ENCODE data around the gene TARS3.
"Not testable (repeated sequence)": the region's sequence is repeated elsewhere in the genome, so short reads cannot be mapped to it uniquely, and the experiment has no call there.

Gene TARS3

DNA sequence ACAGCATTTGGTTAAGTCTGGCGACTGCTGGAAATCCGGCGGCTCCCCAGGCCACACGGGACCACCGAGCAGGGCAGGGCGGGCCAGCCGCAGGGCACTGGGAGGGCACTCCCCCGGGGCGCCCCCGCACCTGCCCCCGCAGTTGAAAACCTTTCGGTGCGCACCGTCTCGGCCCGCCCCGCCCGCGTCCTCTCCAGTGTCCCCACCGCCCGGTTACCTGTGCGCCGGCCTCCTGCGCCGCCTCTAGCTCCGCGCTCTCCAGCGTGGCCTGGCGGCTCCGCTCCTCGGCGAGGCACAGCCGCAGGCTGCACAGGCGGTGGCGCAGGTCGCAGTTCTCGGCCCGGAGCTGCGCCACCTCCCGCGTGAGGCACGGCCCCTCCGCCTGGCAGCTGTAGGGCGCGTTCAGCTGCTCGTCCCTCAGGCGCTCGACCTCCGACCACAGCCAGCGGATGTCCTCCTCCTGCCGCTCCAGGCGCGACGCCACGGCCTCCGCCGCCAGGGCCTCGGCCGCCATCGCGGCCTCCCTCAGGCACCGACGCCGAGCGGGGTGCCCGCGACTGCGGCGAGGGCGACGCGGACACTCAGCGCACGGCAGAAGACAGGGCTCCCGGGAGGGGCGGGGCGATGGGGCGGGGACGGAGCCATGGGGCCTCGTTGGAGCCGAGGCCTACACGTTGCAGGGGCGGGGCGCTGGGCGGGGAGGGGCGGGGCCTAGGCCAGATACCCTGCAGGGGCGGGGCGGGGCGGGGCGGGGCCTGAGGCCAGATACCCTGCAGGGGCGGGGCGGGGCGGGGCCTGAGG, at the start of gene TARS3:
TSS of gene TARS3 (minus strand) at position 600 of the 801 bp plus-strand sequence. CDS start at position 514, 86 bp downstream.
- Mint-ChIP-seq H3K27ac (no peak within 1 kb of the TSS), H3K27me3 (ENCODE audit: low read depth, poor library complexity) (peaks cover 8% of the 10 kb centered on the region), H3K36me3 (ENCODE audit: low read depth) (peaks cover 38% of the 10 kb centered on the region), H3K4me1 (peaks cover 17% of the 10 kb centered on the region), H3K4me3 (peak within 1 kb of the TSS; percentile 91), H3K9me3 (no peaks in the 10 kb centered on the region)
- peak; percentile 98 for DNase-seq
- TF ChIP-seq CTCF (IDR thresholded peaks at IDR 0.05) = no peak

- no peak overlapping the region for H3K27ac Mint-ChIP-seq
- no peaks in the 10 kb centered on the region for H3K36me3 Mint-ChIP-seq (ENCODE audit: low read depth)
- H3K4me3 Mint-ChIP-seq = no peak overlapping the region
- H3K27me3 Mint-ChIP-seq (ENCODE audit: low read depth, poor library complexity) = peaks cover 27% of the 10 kb centered on the region
- no peaks in the 10 kb centered on the region for H3K4me1 Mint-ChIP-seq
- DNase-seq = no peak
- peak; percentile 11 for TF ChIP-seq CTCF (IDR thresholded peaks at IDR 0.05)
- H3K9me3 Mint-ChIP-seq = no peaks in the 10 kb centered on the region
Measured at GRCh38 chr15:101773496-101774100, 49.3 kb upstream of the TARS3 start.

GRCh38 chr15:101772921-101773320, 48.6 kb upstream of the TARS3 start:
- Mint-ChIP-seq H3K4me1 (no peaks in the 10 kb centered on the region), H3K4me3 (no peak overlapping the region), H3K36me3 (ENCODE audit: low read depth) (no peaks in the 10 kb centered on the region), H3K27me3 (ENCODE audit: low read depth, poor library complexity) (peaks cover 23% of the 10 kb centered on the region), H3K27ac (no peak overlapping the region), H3K9me3 (no peaks in the 10 kb centered on the region)
- DNase-seq = no peak
- TF ChIP-seq CTCF (IDR thresholded peaks at IDR 0.05) = no peak

GRCh38 chr15:101767083-101767640, 42.9 kb upstream of the TARS3 start:
- not testable (repeated sequence) for H3K27me3 Mint-ChIP-seq (ENCODE audit: low read depth, poor library complexity); H3K4me1 Mint-ChIP-seq; H3K36me3 Mint-ChIP-seq (ENCODE audit: low read depth); H3K4me3 Mint-ChIP-seq; DNase-seq; H3K27ac Mint-ChIP-seq; H3K9me3 Mint-ChIP-seq

GRCh38 chr15:101765772-101766456, 41.6 kb upstream of the TARS3 start:
- no peak for TF ChIP-seq CTCF (IDR thresholded peaks at IDR 0.05)
- Mint-ChIP-seq H3K36me3 (ENCODE audit: low read depth) (no peaks in the 10 kb centered on the region), H3K4me1 (no peaks in the 10 kb centered on the region), H3K9me3 (peaks cover 6% of the 10 kb centered on the region), H3K4me3 (no peak overlapping the region), H3K27me3 (ENCODE audit: low read depth, poor library complexity) (no peaks in the 10 kb centered on the region), H3K27ac (peak overlapping the region; percentile 20)
- no peak for DNase-seq

DNA sequence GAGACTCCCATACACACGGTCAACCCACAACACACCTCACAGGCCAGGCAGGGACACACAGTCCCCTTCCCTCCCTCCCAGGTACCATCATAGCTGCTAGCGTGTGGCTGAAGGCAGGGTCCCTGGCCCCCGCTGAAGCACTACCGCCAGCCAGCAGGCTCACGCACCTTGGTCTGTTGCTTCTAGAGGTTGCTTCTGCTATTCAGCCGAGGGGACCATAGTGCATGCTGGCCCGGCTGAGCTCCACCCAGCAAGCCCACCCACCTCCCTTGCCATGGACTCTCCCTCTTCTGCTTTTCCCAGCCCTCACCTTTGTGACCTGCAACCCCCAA, 41.0 kb upstream of the TARS3 start:
- H3K4me1 Mint-ChIP-seq; H3K27me3 Mint-ChIP-seq (ENCODE audit: low read depth, poor library complexity); H3K9me3 Mint-ChIP-seq; H3K36me3 Mint-ChIP-seq (ENCODE audit: low read depth); DNase-seq; H3K4me3 Mint-ChIP-seq; H3K27ac Mint-ChIP-seq: not testable (repeated sequence)

- not testable (repeated sequence) for H3K4me3 Mint-ChIP-seq; H3K27me3 Mint-ChIP-seq (ENCODE audit: low read depth, poor library complexity); H3K27ac Mint-ChIP-seq; H3K4me1 Mint-ChIP-seq; DNase-seq; H3K36me3 Mint-ChIP-seq (ENCODE audit: low read depth); H3K9me3 Mint-ChIP-seq
Measured at GRCh38 chr15:101764669-101765339, 40.5 kb upstream of the TARS3 start.

- peaks cover 13% of the 10 kb centered on the region for H3K9me3 Mint-ChIP-seq
- not testable (repeated sequence) for DNase-seq; H3K36me3 Mint-ChIP-seq (ENCODE audit: low read depth); H3K4me1 Mint-ChIP-seq; H3K27ac Mint-ChIP-seq; H3K27me3 Mint-ChIP-seq (ENCODE audit: low read depth, poor library complexity)
- H3K4me3 Mint-ChIP-seq = peak overlapping the region; percentile 71
Measured at GRCh38 chr15:101746716-101747082, 22.4 kb upstream of the TARS3 start.

DNA sequence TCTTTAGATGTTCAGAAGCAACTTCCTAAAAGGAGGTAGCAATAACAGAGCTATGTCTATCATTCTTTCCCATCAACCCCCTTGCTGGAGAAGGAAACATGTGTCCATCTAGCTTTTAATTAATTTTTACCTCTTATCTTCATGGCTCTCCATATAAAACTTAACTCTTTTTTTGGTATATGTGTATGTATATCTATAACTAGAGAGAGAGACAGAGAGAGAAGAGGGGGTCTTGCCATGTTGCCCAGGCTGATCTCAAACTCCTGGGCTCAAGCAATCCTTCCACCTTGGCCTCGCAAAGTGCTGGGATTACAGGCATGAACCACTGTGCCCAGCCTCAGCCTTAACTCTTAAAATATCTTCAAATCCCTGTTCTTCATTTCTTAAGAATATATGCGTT, 10.6 kb upstream of the TARS3 start:
- not testable (repeated sequence) for H3K4me1 Mint-ChIP-seq; H3K36me3 Mint-ChIP-seq (ENCODE audit: low read depth); DNase-seq; H3K9me3 Mint-ChIP-seq; H3K27ac Mint-ChIP-seq; H3K4me3 Mint-ChIP-seq; H3K27me3 Mint-ChIP-seq (ENCODE audit: low read depth, poor library complexity)
